Kidney (tissue), 14 donors: ENCODE data around the gene PUM1. TPM values are rescaled to one million over a fixed set of nuclear protein-coding genes. Genes with fewer than 3 reads are reported as not detected.
A peak's percentile ranks its signal among the peaks of the same experiment; 100 is the strongest.

Experiments used
- DNase-seq, 5 donors: peaks; one replicate each; pipeline ENCODE4 v3.0.0-alpha.2; 2013 to 2020
- FAIRE-seq: peaks from 2 replicates; lab custom pipeline; 2012; peaks lifted over from hg19 to GRCh38; lab: Jason Lieb, UNC
- H3K27ac ChIP-seq, 2 donors: one replicate each; pipeline ENCODE4 v1.7.0; 2013; ENCODE audit warnings: low read depth in 2 of 2, low read length in 2 of 2, inconsistent platforms in 1 of 2
- H3K27me3 ChIP-seq: one replicate; pipeline ENCODE4 v1.7.1; 2013; ENCODE audit warnings: low read length, inconsistent platforms; ENCODE audit not compliant: control insufficient read depth, insufficient read depth
- H3K36me3 ChIP-seq, 3 donors: one replicate each; pipeline versions ENCODE4 v1.7.0 to v1.7.1; 2013; ENCODE audit warnings: low read length in 3 of 3, control low read depth in 1 of 3, inconsistent platforms in 1 of 3; ENCODE audit not compliant: insufficient read depth in 3 of 3, control insufficient read depth in 2 of 3
- H3K4me1 ChIP-seq, 3 donors: one replicate each; pipeline versions ENCODE4 v1.7.0 to v1.7.1; 2013; ENCODE audit warnings: low read length in 3 of 3, inconsistent platforms in 1 of 3, low read depth in 1 of 3; ENCODE audit not compliant: control insufficient read depth in 2 of 3, insufficient read depth in 2 of 3
- H3K4me3 ChIP-seq, 3 donors: one replicate each; pipeline versions ENCODE4 v1.7.0 to v1.8.1; 2013; ENCODE audit warnings: low read length in 3 of 3, control low read depth in 1 of 3, inconsistent platforms in 1 of 3
- H3K9ac ChIP-seq, 3 donors: one replicate each; pipeline versions ENCODE4 v1.7.0 to v1.7.1; 2013; ENCODE audit warnings: low read length in 3 of 3, control low read depth in 1 of 3, inconsistent platforms in 1 of 3
- H3K9me3 ChIP-seq, 3 donors: one replicate each; pipeline versions ENCODE4 v1.7.0 to v1.7.1; 2013; ENCODE audit warnings: low read length in 3 of 3, control low read depth in 1 of 3, inconsistent platforms in 1 of 3; ENCODE audit not compliant: control insufficient read depth in 2 of 3, insufficient read depth in 1 of 3
- CTCF ChIP-seq: IDR thresholded peaks from 3 replicates; pipeline ENCODE4 v1.5.1; 2012; ENCODE audit warnings: mild to moderate bottlenecking, moderate library complexity, borderline replicate concordance; ENCODE audit not compliant: insufficient read depth; ENCODE audit errors: extremely low read depth
- intact Hi-C: fragments of 100-400 bp; cut with DNase I; formaldehyde crosslinking; loops from one replicate; pipeline ENCODE4 v1.11.1; 2022
- polyA plus RNA-seq: library from polyadenylated mRNA; stranded (reverse); fragments of 350-450 nt; fragmentation: Illumina TruSeq; extraction: RNeasy Lipid Tissue Mini Kit (QIAGEN cat#74804); gene quantifications from one replicate; pipeline ENCODE4 v1.2.3, GENCODE V29; 2014; ENCODE audit warnings: low read depth, low replicate concordance; ENCODE audit not compliant: insufficient read depth
- total RNA-seq: library from RNA; stranded (reverse); fragmentation: NEBNext Ultra II Directional; extraction: Animal tissue kit (Norgen Biotek cat#: 25700); gene quantifications from one replicate; pipeline ENCODE4 v1.2.1, GENCODE V29; 2021
- donor health status: control.
- donor health status: control.
- donor health status: control.
- donor health status: control.
- donor health status: control.
- donor health status: DM: yes; HTN: yes; CAD: no.
- donor health status: Normal renal cell carcinoma (clear cell type).

PUM1 gene
- total and polyA plus RNA-seq, 2 donors from 2014 or later, result 19.1 to 150 TPM

GRCh38 chr1:30891227-30891552, 174.3 kb downstream of the PUM1 start:
- Histone ChIP-seq H3K9me3 (no peaks in the 10 kb centered on the region), H3K4me1 (peaks cover 0 to 34% (median 0%) of the 10 kb centered on the region in 3 donors), H3K9ac (no peak overlapping the region), H3K27me3 (no peaks in the 10 kb centered on the region), H3K27ac (no peak overlapping the region), H3K36me3 (no peaks in the 10 kb centered on the region), H3K4me3 (no peak overlapping the region)
- no peak for TF ChIP-seq CTCF
- no peak for FAIRE-seq
- intact Hi-C loops, result no loop called here
- DNase-seq, result peak in 1 of 5 donors; percentile 61

GRCh38 chr1:30890502-30891226, 174.9 kb downstream of the PUM1 start:
- DNase-seq, result no peak

GRCh38 chr1:30889511-30889910, 176.0 kb downstream of the PUM1 start:
- H3K9ac ChIP-seq, result no peak overlapping the region
- H3K27me3 ChIP-seq, result no peaks in the 10 kb centered on the region
- H3K27ac ChIP-seq, result no peak overlapping the region
- H3K36me3 ChIP-seq, result no peaks in the 10 kb centered on the region
- no peak for TF ChIP-seq CTCF
- H3K9me3 ChIP-seq, result no peaks in the 10 kb centered on the region
- intact Hi-C loops, result no loop called here
- DNase-seq, result no peak
- no peak overlapping the region for H3K4me3 ChIP-seq
- H3K4me1 ChIP-seq, result peaks cover 0 to 28% (median 0%) of the 10 kb centered on the region in 3 donors
- FAIRE-seq, result no peak

More at GRCh38 chr1:30890502-30891226, 174.9 kb downstream of the PUM1 start:
- Histone ChIP-seq H3K36me3 (no peaks in the 10 kb centered on the region), H3K4me3 (no peak overlapping the region), H3K27me3 (no peaks in the 10 kb centered on the region), H3K9ac (no peak overlapping the region), H3K4me1 (peaks cover 0 to 31% (median 0%) of the 10 kb centered on the region in 3 donors), H3K9me3 (no peaks in the 10 kb centered on the region), H3K27ac (no peak overlapping the region)
- FAIRE-seq, result no peak
- no peak for TF ChIP-seq CTCF
- intact Hi-C loops, result no loop called here
